Measurements from ENCODE around the gene CD81.

The CD81 gene

DNA sequence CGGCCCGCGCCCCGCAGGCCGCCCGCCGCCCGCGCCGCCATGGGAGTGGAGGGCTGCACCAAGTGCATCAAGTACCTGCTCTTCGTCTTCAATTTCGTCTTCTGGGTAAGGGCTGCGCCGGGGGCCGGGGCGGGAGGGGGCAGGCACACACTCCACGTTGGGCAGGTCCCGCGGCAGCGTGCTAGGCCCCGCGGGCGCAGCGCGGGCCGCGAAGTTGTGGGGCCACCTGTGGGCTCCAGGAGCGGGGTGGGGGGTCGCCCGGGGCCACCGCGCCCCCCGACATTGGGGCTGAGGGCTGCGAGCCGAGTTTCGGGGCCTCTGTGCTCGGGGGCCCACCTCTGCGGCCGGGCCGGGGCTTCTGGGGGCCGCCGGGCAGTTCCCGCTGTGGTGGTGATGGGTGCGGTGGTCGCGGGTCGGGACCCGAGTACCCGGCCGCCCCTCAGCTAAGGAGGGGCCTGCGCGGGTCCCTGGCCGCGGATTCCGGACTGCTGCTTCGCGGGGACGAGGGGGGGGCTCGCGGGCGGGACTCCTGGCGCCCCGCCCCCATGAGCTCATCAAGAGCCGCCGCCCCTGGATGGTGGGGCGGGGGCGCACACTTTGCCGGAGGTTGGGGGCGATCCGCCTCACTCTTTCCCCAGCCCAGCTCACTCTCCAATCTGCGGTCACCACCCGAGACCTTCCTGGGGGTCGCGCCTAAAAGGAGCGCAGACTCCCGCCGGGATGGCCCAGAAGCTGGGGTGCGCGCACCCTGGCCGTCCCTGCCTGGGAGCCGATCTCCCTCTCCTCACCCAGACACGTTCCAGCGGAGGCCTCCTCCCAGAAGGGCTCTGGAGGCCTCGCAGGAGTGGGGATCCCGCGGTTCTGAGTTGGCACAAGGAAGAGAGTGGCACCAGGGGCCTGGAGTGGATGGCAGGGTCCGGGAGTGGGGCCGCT lies 667 bp downstream of the CD81 start:
- DNase-seq, result peak; percentile 14

DNA sequence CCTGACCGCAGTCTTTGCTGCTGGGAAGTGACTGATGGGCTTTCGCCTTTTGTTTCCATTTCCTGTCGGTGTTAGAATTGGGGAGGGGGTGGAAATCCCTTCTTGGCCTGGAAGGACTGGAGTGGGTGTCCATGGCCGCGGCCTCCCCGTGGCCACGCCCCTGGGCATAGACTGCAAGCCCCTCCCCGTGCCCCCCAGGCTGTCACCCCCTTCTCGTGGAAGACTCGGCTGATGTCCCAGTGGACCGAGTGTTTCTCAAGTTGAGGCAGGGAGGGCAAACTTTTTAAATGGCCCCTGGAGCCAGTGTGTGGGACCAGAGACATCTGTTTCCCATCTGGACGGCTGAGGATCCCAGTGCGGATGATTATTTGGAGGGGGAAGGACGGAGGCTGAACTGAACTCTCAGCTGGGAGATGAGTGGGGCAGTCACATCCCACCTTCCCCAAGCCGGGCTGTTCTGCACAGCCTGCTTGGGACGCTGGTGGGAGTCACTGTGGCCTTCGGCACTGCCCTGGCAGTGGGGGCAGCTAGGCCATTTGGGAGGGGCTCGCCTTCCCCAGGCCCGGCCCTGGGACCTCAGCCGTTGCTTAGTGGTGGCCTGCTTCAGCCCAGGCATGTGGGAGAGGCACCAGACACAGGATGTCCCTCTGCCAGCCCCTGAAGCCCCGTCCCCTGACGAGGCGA lies 1.6 kb downstream of the CD81 start:
- no peak for DNase-seq

DNA sequence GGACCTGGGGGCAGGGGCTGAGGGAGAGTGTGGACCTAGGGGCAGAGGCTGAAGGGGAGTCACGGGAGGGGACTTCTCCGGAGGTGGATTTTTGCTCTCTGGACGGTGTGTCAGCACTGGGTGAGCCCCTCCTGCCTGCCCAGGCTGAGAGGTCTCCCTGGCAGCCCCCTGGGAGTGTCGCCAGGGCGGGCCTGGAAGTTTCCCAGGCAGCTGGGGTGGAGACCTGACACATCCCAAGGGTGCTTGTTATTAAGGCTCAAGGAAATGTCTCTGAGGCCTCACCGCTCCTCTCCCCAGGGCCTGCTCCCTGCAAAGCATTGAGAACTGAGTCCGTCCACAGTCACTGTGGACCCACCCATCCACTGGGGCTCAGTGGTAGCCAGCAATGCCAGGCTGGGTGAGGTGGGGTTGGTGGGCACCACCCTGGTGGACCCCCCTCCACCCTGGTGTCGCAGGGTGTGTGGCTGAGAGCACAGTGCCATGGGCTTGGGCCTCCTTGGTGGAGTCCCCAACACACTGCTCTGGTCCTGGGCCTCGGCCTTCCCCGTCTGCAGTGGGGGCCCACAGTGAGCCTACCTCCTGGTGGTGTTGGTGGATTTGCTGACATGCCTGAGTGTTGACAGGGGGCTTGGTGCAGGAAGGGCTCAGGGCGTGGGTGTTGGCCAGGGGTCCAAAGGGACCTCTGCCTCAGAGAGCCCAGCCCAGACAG lies 2.5 kb downstream of the CD81 start:
- DNase-seq, result no peak

DNA sequence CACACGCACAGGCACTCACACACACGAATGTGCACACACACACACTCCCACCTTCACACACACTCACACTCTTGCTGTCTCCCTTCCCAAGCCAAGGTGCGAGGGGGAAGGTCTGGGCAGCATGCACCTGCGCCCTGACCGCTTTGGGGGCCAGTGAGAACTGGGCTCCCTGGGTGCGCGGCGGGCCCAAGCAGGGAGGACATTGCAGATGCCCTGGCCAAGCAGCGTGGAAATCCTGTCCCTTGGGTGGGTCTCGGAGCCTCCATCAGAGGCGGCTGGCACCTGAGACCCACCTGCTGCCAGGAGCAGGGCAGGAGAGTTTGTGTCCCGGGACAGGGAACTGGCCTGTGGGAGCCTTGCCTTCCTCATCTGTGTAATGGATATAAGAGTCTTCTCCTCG lies 3.3 kb downstream of the CD81 start:
- no peak for DNase-seq

DNA sequence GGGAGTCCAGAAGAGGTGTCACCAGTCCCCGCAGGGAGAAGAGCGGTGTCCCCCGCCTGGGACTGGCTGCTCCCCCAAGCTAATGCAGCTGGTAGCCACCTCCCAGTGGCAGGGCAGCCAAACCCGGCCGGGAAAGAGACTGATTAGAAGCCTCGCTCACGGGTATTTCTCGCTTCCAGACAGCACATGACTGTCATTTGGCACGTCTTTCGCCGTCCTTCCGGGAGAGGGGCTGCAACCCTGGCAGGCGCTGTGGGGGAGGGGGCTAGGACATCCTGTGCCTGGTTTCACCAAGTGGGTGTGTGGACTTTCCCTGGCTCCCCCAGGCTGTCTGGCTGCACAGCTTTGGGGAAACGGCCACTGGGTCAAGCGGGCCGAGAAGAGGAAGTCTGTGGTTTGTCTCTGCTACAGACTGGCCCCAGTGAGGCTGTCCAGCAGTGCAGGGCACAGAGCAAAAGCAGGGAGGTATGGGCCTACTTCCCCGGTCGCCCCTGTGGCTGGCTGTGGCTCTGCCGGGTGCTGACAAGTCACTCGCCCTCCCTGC lies 3.8 kb downstream of the CD81 start:
- DNase-seq, result no peak

DNA sequence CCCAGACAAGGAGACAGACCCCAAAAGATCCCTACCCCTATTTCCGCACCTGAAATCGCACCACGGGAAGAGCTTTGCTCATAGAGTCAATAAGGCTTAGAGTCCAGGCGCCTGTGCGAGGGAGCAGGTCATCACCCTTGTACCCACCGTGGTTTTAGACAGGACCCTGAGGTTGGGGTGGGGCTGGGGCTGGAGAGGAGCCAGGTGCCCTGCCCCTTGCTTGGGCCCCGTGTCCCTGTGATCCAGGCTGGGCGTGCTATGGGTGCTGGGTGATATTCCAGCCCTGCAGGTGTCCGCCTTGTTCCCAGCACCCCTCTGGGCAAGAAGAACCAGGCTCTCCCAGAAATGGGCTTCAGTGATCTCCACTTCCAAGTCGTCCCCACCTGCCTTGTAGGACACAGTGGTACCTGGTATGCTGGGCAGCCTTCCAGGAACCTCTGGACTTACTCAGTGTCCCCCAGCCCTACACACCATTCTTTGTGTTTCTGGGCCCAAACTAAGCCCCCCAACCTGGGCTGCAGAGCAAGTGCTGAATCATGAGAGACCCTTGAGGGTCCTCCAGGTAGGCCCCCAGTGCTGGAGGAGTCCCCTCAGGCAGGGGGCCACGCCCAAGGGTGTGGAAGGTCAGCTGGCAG lies 4.5 kb downstream of the CD81 start:
- DNase-seq, result no peak

DNA sequence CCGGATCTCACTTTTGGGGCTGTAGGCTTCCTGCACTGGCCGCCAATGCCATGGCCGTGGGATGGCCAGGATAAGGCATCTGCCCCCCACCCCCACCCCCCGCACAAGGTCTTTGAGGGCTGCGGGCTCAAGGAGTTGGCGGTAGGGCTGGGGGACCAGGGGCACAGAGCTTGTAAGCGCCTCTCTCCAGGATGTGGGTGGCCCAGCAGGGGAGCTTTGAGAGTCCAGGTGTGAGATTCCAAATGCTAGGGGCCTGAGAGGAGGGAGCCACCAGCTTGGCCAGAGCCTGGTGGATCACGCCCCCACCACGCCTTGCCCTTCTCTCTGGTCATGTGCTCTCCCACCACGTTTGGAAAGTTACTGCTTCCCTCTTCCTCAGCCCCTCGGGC lies 5.0 kb downstream of the CD81 start:
- DNase-seq, result no peak

DNA sequence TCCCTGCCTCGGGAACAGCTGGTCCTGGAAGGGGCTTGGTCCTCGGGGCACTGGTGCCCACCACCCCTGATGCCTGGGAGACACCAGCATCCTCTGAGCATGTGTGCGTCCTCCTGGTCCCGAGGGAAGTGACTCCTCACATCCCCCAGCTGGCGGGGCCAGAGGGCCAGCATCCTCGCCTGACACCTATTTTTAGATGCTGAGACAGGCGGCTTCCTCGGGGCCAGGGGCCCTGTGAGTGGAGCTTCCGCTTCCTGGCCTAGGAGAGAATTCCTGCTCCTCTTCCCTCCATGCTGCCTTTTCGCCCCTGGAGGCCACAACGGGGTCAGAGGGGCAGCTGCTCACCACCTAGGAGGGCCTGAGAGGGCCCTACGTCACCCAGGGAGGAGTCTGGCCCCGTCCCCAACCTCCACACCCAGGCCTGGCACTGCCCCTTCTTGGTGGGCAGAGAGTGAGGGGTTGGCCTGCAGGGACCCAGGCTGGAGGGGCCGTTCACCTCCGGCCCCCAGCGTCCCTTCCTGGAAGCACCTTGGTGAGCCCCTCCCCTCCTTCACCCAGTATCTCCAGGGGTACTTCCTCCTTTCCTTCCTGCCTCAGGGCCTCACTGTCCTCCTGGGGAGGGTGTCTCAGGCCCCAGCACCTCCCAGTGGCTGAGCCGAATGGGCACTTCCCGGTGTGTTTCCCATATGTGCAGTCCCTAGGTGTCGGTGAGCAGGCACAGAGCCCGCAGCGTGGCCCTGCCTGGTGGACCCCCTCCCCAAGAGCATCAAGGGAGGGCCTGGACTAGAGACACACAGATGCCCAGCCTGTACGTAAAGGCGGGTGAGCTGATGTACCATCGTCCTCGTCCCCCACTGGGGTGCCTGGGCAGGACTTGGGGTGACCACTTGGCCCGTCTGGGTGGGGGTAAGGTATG lies 6.1 kb downstream of the CD81 start:
- DNase-seq, result no peak

DNA sequence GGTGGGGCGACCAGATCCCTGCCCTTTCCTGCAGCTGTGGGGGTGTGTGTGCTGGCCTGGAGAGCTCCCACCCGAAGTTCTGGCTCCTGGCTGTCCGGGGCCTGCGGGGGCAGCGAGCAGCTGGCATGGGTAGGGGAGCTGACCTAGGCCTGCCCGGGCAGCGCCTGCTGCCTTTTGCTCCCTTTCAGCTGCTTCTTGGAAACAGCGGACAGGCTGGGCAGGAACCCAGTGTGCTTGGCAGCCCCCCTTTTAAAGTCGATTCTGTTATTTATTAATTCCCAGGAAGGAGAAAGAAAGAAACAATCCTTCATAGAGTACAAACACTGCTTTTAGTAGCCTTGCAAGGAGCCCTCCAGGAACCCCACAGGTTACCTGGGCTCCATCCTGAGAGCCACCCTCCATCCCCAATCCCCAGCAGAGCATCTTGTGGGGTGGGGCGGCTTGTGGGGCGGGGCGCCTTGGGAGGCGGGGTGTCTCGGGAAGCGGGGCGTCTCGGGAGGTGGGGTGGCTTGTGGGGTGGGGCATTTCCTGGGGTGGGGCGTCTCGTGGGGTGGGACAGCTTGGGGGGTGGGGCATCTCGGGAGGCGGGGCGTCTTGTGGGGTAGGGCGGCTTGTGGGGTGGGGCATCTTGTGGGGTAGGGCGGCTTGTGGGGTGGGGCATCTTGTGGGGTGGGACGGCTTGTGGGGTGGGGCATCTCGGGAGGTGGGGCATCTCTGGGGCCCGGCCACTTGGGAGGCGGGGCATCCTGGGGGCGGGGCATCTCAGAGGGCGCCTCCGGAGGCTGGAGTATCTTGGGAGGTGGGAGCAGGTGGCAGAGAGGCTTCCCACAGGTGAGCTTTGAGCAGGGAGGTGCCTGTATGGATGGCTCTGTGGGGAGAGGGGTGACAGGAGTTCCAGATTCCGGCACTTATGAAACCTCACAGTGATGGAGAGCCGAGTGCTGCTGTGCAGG lies 7.0 kb downstream of the CD81 start:
- no peak for DNase-seq

DNA sequence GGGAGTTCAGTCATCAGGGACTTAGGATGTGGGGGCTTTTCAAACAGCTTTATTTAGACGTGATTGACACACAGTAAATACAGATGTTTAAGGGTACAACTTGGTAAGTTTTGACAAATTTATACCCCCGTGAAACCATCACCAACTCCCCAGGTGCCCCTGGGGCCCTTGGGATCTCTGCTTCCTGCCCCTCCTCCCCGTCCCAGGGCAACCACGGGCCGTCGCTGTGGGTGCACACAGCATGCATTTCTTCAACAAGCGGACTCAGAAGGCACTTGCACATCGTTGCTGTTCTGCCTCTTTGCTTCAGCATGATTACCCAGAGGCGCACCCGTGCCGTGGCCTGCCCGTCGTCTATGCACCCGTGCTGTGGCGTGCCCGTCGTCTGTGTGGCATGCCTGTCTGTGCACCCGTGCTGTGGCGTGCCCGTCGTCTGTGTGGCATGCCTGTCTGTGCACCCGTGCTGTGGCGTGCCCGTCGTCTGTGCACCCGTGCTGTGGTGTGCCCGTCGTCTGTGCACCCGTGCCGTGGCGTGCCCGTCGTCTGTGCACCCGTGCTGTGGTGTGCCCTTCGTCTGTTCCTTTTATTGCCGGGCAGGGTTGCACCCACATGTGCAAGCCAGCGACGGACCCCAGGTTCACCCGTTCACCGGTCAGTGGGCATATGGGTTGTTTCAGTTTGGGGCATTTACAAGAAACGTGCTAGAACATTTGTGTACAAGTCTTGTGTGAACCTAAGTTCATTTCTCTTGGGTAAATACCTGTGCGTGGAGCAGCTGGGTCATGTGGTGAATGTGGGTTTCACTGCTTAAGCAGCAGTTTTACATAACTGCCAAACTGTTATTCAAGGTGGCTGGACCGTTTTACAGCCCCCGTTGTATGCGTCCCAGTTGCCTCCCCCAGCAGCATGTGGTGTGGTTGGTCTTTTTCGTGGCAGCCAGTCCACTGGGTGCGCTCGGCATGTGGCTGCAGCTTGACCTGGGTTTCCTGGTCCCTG lies 8.3 kb downstream of the CD81 start:
- no peak for DNase-seq

DNA sequence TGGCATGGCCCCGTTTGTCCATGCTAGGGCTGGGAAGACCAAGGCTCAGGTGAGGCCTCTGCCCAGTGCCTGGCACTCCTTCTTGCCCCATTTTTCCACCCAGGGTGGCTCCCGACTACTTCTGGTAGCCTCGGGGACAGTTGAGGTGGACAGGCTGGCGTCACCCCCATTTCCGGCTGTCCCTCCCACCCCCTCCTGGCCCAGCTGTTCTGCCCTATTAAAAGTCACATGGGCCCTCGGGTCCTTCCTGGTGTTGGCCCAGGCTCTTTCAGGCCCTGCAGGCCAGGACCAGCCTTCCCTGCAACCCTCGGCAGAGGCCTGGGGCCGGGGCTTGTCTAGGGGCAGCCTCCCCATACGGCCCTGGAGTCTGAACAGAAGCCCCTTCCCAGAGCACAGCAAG lies 9.5 kb downstream of the CD81 start:
- no peak for DNase-seq

DNA sequence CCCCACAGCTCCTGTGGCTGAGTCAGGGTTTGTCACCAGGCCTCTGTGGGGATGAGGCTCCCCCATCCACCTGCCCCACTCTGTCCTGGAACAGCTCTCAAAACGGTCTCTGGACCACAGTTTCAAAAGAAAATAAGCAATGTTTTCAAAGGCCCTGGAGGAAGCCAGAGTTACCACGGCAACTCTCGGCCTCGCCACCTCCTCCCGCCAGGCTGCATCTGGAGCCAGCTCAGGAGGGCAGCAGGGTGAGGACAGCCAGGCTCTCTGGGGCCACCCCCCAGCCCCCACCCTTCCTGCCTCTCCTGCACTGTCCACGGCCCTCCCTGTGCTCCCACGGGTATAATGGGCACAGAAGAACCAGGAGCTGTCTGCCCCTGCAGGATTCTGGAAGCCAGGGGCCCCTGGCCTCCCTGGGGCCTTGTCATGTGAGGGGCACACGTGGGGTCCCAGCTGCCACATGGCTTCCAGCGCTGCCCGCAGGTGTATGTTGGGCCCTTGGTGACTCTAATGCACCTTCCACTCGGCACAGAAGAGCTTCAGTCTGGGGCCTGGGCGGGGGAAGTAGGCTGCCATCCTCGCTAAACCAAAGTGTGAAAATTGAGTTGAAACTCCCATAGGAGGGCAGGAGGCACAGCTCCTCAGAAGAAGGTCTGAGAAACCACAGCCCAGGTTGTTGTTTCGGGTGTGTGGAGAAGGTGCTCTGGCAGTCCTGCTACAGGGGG lies 10.3 kb downstream of the CD81 start:
- no peak for DNase-seq

DNA sequence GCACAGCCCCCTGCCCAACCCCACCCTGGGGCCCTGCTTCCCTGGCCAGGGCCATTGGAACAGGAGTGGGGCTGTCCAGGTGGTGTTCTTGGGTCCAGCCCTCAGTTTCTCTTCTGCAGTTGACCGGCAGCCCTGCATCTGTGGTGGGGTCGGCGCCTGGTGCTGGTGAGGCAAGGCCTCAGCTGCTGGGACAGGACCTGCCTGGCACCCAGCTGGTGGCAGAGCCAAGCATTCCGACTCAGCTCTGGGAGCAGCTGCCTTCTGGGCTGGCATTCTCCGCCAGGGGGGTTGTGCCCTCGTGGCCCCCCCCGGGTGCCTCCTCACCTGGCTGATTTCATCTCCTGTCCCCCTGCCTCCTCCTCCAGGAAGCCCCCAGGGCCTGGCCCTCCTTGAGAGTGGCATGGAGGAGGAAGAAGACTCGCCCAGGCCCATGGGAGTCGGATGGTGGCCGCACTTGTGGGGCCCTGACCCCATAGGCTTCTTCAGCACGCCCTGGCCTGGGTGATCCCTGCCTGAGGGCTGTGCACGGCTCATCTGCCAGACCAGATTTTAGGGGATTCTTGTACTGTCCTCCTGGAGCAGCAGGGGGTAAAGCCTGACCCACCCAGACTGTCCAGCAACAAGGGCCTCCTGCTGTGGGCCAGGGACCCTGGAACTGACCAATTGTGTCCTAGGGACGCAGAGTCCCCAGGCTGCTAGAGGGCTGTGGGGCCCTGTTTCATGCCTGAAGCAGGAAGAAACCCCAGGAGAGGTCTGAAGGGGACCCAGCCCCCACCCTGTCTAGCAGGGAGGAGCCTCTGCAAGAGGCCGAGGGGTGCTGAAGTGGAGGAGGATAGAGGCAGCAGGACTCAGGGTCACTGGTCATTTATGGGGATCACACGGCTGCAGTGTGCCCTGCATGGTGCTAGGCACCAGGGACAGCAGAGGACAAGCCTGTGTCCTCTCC lies 11.6 kb downstream of the CD81 start:
- DNase-seq, result no peak

DNA sequence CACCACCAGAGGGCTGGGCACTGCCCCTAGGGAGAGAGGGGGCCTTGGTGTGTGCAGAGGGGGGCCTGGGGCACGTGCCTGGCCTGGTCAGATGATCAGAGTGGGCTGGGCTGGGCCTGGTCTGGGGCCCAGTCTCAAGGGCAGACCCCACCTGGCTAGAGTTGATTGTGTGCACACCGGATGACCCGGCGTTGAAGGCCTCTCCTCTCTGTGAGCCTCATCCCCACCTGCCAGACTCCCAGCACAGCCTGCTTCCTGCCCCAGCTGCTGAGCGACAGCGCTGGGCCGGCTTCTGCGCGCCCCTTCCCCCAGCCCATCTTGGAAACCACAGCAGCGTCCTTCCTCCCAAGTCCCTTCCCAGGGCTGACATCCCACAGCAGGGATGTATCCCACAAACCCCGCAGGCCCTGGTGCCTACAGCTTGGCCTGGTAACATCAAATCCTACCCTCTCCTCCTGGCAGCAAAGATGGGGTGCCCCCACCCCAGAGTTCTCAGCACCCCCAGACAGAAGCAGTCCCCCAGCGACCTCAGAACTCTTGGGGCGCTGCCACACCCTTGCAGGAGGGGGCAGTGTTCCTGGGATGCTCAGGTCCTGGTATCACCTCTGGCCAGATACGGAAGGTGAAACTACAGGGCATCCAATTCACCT lies 12.4 kb downstream of the CD81 start:
- no peak for DNase-seq

DNA sequence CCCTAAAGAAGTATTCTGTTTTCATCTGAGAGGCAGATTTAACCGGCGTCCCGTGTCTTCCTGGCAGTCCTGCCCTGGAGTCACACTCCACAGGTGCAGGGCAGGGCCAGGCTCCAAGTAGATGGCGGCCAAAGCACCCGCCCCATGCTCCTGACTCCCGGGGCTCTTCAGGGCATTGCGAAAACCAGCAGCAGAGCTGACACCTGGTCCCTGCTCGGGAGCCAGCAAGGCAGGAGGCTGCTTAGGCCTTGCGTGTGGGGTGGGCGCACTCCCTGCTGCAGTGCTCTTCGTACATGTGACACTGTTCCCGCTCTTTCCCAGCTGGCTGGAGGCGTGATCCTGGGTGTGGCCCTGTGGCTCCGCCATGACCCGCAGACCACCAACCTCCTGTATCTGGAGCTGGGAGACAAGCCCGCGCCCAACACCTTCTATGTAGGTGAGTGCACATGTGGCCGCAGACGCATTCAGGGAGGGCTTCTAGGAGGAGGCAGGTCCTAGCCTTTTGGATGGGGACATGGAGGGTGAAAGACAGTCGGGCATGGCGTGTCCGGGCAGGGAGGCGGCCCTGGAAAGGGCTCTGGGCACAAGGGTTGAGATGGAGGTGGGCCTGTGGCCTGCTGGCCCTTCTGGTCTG lies 13.1 kb downstream of the CD81 start:
- DNase-seq, result no peak

DNA sequence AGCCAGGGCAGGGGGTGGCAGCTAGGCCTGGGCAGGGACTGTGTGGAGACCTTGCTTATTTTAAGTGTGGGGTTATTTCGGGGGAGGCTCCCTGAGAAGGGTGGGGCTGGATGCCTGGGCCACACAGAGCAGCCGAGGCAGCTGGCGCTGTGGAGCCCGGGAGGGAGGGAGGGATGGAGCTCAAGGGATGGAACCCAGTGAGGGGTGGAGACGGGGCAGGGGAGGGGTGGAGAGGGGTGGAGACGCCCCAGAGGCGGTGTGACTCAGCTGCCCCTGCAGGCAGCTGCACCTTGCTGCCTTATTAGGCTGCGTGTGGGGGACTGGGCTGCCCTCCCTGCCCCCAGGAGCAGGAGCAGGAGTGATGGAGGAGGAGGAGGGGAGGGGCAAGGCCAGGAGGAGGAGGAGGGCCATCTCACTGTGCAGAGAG lies 13.6 kb downstream of the CD81 start:
- no peak for DNase-seq

Measured in NCI-H1092 treated with DMSO at 0.1 percent for 48 hours (cell line).